WTC11 (cell line): Measurements from ENCODE around the gene SPATA19. TPM values are rescaled to one million over a fixed set of nuclear protein-coding genes. Genes with fewer than 3 reads are reported as not detected.

ENCODE experiments used
- ATAC-seq: fragments of 200-7000 bp; cut with Tn5 transposase; 2 replicates; pipeline ENCODE4 v1.10.0; 2021; ENCODE audit warnings: mild to moderate bottlenecking, moderate library complexity
- CTCF ChIA-PET: fragments of 300-600 bp; sonication (Branson Sonifier 250); formaldehyde crosslinking; loops from one replicate; lab custom pipeline; 2021; ENCODE audit warnings: antibody characterized with exemption; lab: Charles Lee
- POLR2A ChIA-PET: fragments of 350-600 bp; sonication (Branson Sonifier 250); formaldehyde crosslinking; loops from one replicate; lab custom pipeline; 2021; ENCODE audit warnings: antibody characterized with exemption; lab: Charles Lee
- DNase-seq: peaks from one replicate; pipeline ENCODE4 v3.0.0; 2021; ENCODE audit warnings: low spot score
- H3K27ac Mint-ChIP-seq: 2 replicates; pipeline ENCODE4 v1.8.0; 2021; ENCODE audit warnings: mixed read lengths
- H3K27me3 Mint-ChIP-seq: 2 replicates; pipeline ENCODE4 v1.8.0; 2021; ENCODE audit warnings: low read depth, mild to moderate bottlenecking, moderate library complexity, mixed read lengths
- H3K36me3 Mint-ChIP-seq: 2 replicates; pipeline ENCODE4 v1.8.0; 2021; ENCODE audit warnings: mixed read lengths
- H3K4me1 Mint-ChIP-seq: 2 replicates; pipeline ENCODE4 v1.8.0; 2022; ENCODE audit warnings: mixed read lengths
- H3K4me3 Mint-ChIP-seq: 2 replicates; pipeline ENCODE4 v1.8.0; 2021; ENCODE audit warnings: mild to moderate bottlenecking, moderate library complexity, mixed read lengths
- H3K9me3 Mint-ChIP-seq: 2 replicates; pipeline ENCODE4 v1.8.0; 2021; ENCODE audit warnings: mixed read lengths
- CREB1 ChIP-seq: sonication (generic); formaldehyde crosslinking; IDR thresholded peaks from 2 replicates; pipeline ENCODE4 v1.8.0; 2023; ENCODE audit warnings: mild to moderate bottlenecking, missing genetic modification reagents
- FOXJ3 ChIP-seq: sonication (generic); formaldehyde crosslinking; IDR thresholded peaks from 2 replicates; pipeline ENCODE4 v1.9.0; 2021; ENCODE audit warnings: missing genetic modification reagents, mild to moderate bottlenecking, borderline replicate concordance
- FOXP1 ChIP-seq: sonication (generic); formaldehyde crosslinking; IDR thresholded peaks from 2 replicates; pipeline ENCODE4 v1.8.0; 2022; ENCODE audit warnings: missing genetic modification reagents, mild to moderate bottlenecking, moderate library complexity, borderline replicate concordance
- GABPB1 ChIP-seq: sonication (generic); formaldehyde crosslinking; IDR thresholded peaks from 2 replicates; pipeline ENCODE4 v1.8.1; 2023; ENCODE audit warnings: mild to moderate bottlenecking, missing genetic modification reagents
- MAX ChIP-seq: sonication (generic); formaldehyde crosslinking; IDR thresholded peaks from 2 replicates; pipeline ENCODE4 v1.8.0; 2022; ENCODE audit warnings: mild to moderate bottlenecking, missing genetic modification reagents
- MLX ChIP-seq: sonication (generic); formaldehyde crosslinking; IDR thresholded peaks from 2 replicates; pipeline ENCODE4 v1.8.1; 2023; ENCODE audit warnings: mild to moderate bottlenecking, missing genetic modification reagents, moderate library complexity
- MYBL2 ChIP-seq: sonication (generic); formaldehyde crosslinking; IDR thresholded peaks from 2 replicates; pipeline ENCODE4 v1.8.1; 2023; ENCODE audit warnings: mild to moderate bottlenecking, moderate library complexity, missing genetic modification reagents
- NR2C2 ChIP-seq: sonication (generic); formaldehyde crosslinking; IDR thresholded peaks from 2 replicates; pipeline ENCODE4 v1.8.0; 2022; ENCODE audit warnings: mild to moderate bottlenecking, missing genetic modification reagents
- NR3C1 ChIP-seq: sonication (generic); formaldehyde crosslinking; conservative IDR thresholded peaks from 2 replicates; pipeline ENCODE4 v1.8.1; 2023; ENCODE audit warnings: low read depth, mild to moderate bottlenecking, missing genetic modification reagents
- PREB ChIP-seq: sonication (generic); formaldehyde crosslinking; IDR thresholded peaks from 2 replicates; pipeline ENCODE4 v1.8.1; 2022; ENCODE audit warnings: mild to moderate bottlenecking, missing genetic modification reagents, moderate library complexity, borderline replicate concordance
- ZBTB21 ChIP-seq: sonication (generic); formaldehyde crosslinking; IDR thresholded peaks from 2 replicates; pipeline ENCODE4 v1.8.1; 2023; ENCODE audit warnings: mild to moderate bottlenecking, missing genetic modification reagents, borderline replicate concordance
- ZBTB43 ChIP-seq: sonication (generic); formaldehyde crosslinking; IDR thresholded peaks from 2 replicates; pipeline ENCODE4 v1.8.1; 2023; ENCODE audit warnings: mild to moderate bottlenecking, missing genetic modification reagents
- ZNF219 ChIP-seq: sonication (generic); formaldehyde crosslinking; IDR thresholded peaks from 2 replicates; pipeline ENCODE4 v1.8.0; 2023; ENCODE audit warnings: missing genetic modification reagents, mild to moderate bottlenecking, borderline replicate concordance
- ZNF512 ChIP-seq: sonication (generic); formaldehyde crosslinking; IDR thresholded peaks from 2 replicates; pipeline ENCODE4 v1.8.1; 2022; ENCODE audit warnings: missing genetic modification reagents, borderline replicate concordance
- ZSCAN18 ChIP-seq: fragments of 250-450 bp; sonication (Bioruptor Pico); IDR thresholded peaks from 2 replicates; pipeline ENCODE4 v2.1.2; 2022; ENCODE audit warnings: mild to moderate bottlenecking, moderate library complexity
- total RNA-seq: library from RNA; stranded (reverse); gene quantifications from 3 replicates; pipeline ENCODE4 v1.2.3, GENCODE V29; 2021
- TF ChIP-seq, protein P1 (sequence below): sonication (generic); formaldehyde crosslinking; IDR thresholded peaks from 2 replicates; pipeline ENCODE4 v1.8.1; 2023; ENCODE audit warnings: mild to moderate bottlenecking, missing genetic modification reagents, borderline replicate concordance
- TF ChIP-seq, protein P2 (sequence below): sonication (generic); formaldehyde crosslinking; IDR thresholded peaks from 2 replicates; pipeline ENCODE4 v1.8.0; 2023; ENCODE audit warnings: mild to moderate bottlenecking, missing genetic modification reagents
- TF ChIP-seq, protein P3 (sequence below): sonication (generic); formaldehyde crosslinking; IDR thresholded peaks from 2 replicates; pipeline ENCODE4 v1.8.0; 2022; ENCODE audit warnings: mild to moderate bottlenecking, missing genetic modification reagents

The SPATA19 gene
- total RNA-seq, 1 experiment from 2014 or later = not detected

DNA sequence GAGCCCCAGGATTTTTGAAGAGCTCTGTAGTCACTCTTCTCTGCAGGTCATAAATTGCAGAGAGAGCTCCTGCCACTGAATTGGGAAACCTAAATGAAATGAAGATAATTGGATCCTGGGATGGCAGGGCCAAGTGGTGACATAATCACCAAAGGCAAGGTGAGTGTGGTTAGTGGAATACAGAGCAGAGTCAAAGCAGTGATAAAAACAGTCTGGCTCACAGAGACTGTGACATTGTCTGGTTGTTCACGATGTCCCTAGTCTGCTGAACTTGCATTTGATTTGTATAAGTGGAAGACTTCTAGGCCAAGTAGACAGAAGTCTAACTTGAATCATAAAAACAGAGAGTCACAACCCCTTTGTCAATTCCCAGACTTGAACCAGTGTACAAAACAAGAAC lies 26.8 kb upstream of the SPATA19 start:
- H3K27ac Mint-ChIP-seq = no peak overlapping the region
- DNase-seq = no peak
- no peak for ATAC-seq
- ChIA-PET CTCF (no interaction called here), POLR2A (no interaction called here)
- no peaks in the 10 kb centered on the region; the same call in 1 of the 2 replicates for H3K27me3 Mint-ChIP-seq
- no peaks in the 10 kb centered on the region for H3K4me1 Mint-ChIP-seq
- H3K36me3 Mint-ChIP-seq = no peaks in the 10 kb centered on the region
- peaks cover 14% of the 10 kb centered on the region for H3K9me3 Mint-ChIP-seq
- H3K4me3 Mint-ChIP-seq = no peak overlapping the region
- TF ChIP-seq ZBTB43 (CRISPR knock-in tag) (no peak), MAX (CRISPR knock-in tag) (no peak), ZBTB21 (CRISPR knock-in tag) (no peak), PREB (CRISPR knock-in tag) (no peak), ZSCAN18 (CRISPR knock-in tag) (no peak), MLX (CRISPR knock-in tag) (no peak), GABPB1 (CRISPR knock-in tag) (no peak), CREB1 (CRISPR knock-in tag) (no peak), NR2C2 (CRISPR knock-in tag) (no peak)
- TF ChIP-seq, protein P1, sequence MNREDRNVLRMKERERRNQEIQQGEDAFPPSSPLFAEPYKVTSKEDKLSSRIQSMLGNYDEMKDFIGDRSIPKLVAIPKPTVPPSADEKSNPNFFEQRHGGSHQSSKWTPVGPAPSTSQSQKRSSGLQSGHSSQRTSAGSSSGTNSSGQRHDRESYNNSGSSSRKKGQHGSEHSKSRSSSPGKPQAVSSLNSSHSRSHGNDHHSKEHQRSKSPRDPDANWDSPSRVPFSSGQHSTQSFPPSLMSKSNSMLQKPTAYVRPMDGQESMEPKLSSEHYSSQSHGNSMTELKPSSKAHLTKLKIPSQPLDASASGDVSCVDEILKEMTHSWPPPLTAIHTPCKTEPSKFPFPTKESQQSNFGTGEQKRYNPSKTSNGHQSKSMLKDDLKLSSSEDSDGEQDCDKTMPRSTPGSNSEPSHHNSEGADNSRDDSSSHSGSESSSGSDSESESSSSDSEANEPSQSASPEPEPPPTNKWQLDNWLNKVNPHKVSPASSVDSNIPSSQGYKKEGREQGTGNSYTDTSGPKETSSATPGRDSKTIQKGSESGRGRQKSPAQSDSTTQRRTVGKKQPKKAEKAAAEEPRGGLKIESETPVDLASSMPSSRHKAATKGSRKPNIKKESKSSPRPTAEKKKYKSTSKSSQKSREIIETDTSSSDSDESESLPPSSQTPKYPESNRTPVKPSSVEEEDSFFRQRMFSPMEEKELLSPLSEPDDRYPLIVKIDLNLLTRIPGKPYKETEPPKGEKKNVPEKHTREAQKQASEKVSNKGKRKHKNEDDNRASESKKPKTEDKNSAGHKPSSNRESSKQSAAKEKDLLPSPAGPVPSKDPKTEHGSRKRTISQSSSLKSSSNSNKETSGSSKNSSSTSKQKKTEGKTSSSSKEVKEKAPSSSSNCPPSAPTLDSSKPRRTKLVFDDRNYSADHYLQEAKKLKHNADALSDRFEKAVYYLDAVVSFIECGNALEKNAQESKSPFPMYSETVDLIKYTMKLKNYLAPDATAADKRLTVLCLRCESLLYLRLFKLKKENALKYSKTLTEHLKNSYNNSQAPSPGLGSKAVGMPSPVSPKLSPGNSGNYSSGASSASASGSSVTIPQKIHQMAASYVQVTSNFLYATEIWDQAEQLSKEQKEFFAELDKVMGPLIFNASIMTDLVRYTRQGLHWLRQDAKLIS (CRISPR knock-in tag) = no peak
- TF ChIP-seq, protein P2, sequence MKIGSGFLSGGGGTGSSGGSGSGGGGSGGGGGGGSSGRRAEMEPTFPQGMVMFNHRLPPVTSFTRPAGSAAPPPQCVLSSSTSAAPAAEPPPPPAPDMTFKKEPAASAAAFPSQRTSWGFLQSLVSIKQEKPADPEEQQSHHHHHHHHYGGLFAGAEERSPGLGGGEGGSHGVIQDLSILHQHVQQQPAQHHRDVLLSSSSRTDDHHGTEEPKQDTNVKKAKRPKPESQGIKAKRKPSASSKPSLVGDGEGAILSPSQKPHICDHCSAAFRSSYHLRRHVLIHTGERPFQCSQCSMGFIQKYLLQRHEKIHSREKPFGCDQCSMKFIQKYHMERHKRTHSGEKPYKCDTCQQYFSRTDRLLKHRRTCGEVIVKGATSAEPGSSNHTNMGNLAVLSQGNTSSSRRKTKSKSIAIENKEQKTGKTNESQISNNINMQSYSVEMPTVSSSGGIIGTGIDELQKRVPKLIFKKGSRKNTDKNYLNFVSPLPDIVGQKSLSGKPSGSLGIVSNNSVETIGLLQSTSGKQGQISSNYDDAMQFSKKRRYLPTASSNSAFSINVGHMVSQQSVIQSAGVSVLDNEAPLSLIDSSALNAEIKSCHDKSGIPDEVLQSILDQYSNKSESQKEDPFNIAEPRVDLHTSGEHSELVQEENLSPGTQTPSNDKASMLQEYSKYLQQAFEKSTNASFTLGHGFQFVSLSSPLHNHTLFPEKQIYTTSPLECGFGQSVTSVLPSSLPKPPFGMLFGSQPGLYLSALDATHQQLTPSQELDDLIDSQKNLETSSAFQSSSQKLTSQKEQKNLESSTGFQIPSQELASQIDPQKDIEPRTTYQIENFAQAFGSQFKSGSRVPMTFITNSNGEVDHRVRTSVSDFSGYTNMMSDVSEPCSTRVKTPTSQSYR (CRISPR knock-in tag) = no peak

DNA sequence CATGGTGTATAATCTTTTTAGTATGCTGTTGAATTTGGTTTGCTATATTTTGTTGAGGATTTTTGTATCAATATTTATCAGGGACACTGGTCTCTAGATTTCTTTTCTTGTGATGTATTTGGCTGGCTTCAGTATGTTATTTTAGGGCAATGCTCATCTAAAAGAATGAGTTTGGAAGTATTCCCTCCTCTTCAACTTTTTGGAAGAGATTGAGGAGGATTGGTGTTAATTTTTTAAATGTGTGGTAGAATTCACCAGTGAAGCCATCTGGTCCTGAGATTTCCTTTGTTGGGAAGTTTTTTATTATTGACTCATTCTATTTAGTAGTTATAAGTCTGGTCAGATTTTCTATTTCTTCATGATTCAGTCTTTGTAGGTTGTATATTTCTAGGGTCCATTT lies 22.1 kb upstream of the SPATA19 start:
- ChIA-PET POLR2A (no interaction called here), CTCF (no interaction called here)
- no peaks in the 10 kb centered on the region for H3K4me1 Mint-ChIP-seq
- ATAC-seq (no peak), DNase-seq (no peak)
- H3K4me3 Mint-ChIP-seq = no peak overlapping the region
- peaks cover 4% of the 10 kb centered on the region; the same call in 1 of the 2 replicates for H3K9me3 Mint-ChIP-seq
- TF ChIP-seq ZNF219 (CRISPR knock-in tag) (no peak), FOXJ3 (CRISPR knock-in tag) (no peak), NR3C1 (CRISPR knock-in tag) (no peak), ZNF512 (no peak), FOXP1 (no peak), MYBL2 (CRISPR knock-in tag) (no peak)
- TF ChIP-seq, protein P3, sequence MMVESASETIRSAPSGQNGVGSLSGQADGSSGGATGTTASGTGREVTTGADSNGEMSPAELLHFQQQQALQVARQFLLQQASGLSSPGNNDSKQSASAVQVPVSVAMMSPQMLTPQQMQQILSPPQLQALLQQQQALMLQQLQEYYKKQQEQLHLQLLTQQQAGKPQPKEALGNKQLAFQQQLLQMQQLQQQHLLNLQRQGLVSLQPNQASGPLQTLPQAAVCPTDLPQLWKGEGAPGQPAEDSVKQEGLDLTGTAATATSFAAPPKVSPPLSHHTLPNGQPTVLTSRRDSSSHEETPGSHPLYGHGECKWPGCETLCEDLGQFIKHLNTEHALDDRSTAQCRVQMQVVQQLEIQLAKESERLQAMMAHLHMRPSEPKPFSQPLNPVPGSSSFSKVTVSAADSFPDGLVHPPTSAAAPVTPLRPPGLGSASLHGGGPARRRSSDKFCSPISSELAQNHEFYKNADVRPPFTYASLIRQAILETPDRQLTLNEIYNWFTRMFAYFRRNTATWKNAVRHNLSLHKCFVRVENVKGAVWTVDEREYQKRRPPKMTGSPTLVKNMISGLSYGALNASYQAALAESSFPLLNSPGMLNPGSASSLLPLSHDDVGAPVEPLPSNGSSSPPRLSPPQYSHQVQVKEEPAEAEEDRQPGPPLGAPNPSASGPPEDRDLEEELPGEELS (CRISPR knock-in tag) = no peak
- H3K27me3 Mint-ChIP-seq = no peaks in the 10 kb centered on the region
- no peaks in the 10 kb centered on the region for H3K36me3 Mint-ChIP-seq
- H3K27ac Mint-ChIP-seq = no peak overlapping the region
